Measurements from ENCODE around the gene PILRA.
"Not testable (repeated sequence)": the region's sequence is repeated elsewhere in the genome, so short reads cannot be mapped to it uniquely, and the experiment has no call there.

PILRA gene

DNA sequence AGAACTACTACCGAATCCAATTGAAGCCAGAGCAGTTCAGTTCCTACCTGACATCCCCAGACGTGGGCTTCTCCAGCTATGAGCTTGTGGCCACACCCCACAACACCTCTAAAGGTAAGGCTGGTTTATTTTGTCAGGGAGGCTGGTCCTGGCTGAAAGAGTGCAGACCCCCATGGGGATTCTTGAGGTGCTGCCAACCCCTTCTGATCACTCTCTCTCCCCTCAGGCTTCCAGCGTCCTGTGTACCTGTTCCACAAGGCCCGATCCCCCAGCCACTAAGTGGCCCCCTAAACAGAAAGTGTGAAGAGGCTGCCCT lies 59.9 kb downstream of the PILRA start:
- Histone ChIP-seq H3K4me1 (ENCODE audit: control insufficient read depth, low read depth, low read length) (peaks cover 4% of the 10 kb centered on the region), H3K27me3 (ENCODE audit: control insufficient read depth, insufficient read depth, low read length) (no peaks in the 10 kb centered on the region), H3K36me3 (ENCODE audit: control insufficient read depth, low read depth, low read length) (peaks cover 36% of the 10 kb centered on the region), H3K9ac (ENCODE audit: low read length) (no peak overlapping the region), H3K27ac (ENCODE audit: low read length) (no peak overlapping the region), H3K4me3 (ENCODE audit: low read length) (no peak overlapping the region), H3K9me3 (ENCODE audit: control insufficient read depth, low read depth, low read length) (no peaks in the 10 kb centered on the region)

GRCh38 chr7:100433592-100434296 lies 60.5 kb downstream of the PILRA start:
- peaks cover 4% of the 10 kb centered on the region for H3K4me1 ChIP-seq (ENCODE audit: control insufficient read depth, low read depth, low read length)
- no peak overlapping the region for H3K27ac ChIP-seq (ENCODE audit: low read length)
- H3K27me3 ChIP-seq (ENCODE audit: control insufficient read depth, insufficient read depth, low read length), result no peaks in the 10 kb centered on the region
- H3K9me3 ChIP-seq (ENCODE audit: control insufficient read depth, low read depth, low read length), result no peaks in the 10 kb centered on the region
- no peak overlapping the region for H3K9ac ChIP-seq (ENCODE audit: low read length)
- no peak overlapping the region for H3K4me3 ChIP-seq (ENCODE audit: low read length)
- peaks cover 36% of the 10 kb centered on the region for H3K36me3 ChIP-seq (ENCODE audit: control insufficient read depth, low read depth, low read length)

- Histone ChIP-seq H3K4me3 (ENCODE audit: low read length) (peak overlapping the region; percentile 70), H3K9ac (ENCODE audit: low read length) (peak overlapping the region; percentile 49), H3K36me3 (ENCODE audit: control insufficient read depth, low read depth, low read length) (peaks cover 36% of the 10 kb centered on the region), H3K9me3 (ENCODE audit: control insufficient read depth, low read depth, low read length) (no peaks in the 10 kb centered on the region), H3K27me3 (ENCODE audit: control insufficient read depth, insufficient read depth, low read length) (no peaks in the 10 kb centered on the region), H3K27ac (ENCODE audit: low read length) (no peak overlapping the region), H3K4me1 (ENCODE audit: control insufficient read depth, low read depth, low read length) (peaks cover 4% of the 10 kb centered on the region)
Observed at GRCh38 chr7:100434297-100435144, 61.2 kb downstream of the PILRA start.

DNA sequence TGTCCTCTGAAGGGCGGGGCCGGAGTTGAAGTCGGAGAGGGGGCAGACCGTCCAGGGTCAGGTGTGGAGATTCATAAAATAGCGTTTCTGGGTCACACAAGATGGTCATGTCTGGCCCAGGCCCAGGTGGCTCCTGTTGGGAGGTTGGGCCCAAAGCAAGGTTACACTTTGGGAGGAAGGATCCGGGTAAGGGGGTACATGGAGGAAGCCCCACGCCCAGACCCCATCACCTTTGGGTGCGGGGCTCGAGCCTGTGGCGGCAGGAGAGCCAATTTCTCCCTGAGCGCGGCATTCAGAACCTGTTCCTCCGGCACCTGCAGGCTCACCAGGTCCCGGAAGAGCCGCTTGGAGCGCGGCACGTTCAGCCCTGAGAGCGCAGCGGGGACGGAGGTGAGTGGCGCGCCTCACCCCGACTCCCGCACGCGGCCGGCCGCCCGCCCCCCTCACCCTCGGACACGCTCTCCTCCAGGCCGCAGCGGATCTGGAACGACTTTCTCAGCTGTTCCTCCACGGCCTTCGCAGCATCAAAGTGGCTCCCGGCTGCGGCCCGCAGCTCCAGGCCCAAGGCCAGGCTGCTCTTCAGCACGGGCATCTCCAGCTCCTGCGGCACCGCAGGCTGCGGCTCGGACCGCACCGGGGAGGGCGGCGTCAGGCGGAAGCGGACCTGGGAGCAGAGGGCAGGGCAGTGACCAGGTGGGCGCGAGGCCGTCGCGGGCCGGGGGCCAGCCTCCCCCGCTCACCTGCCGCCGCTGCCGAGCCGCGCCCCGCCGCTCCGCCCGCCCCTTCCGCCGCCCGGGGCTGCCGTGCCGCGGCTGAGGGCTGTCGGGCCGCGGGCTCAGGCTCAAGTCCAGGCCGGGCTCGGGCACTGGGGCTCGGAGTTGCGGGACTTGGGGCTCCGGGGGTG lies 62.4 kb downstream of the PILRA start:
- Histone ChIP-seq H3K36me3 (ENCODE audit: control insufficient read depth, low read depth, low read length) (peaks cover 36% of the 10 kb centered on the region), H3K4me3 (ENCODE audit: low read length) (peak overlapping the region; percentile 70), H3K9ac (ENCODE audit: low read length) (peak overlapping the region; percentile 54), H3K27ac (ENCODE audit: low read length) (no peak overlapping the region), H3K4me1 (ENCODE audit: control insufficient read depth, low read depth, low read length) (peaks cover 4% of the 10 kb centered on the region), H3K27me3 (ENCODE audit: control insufficient read depth, insufficient read depth, low read length) (no peaks in the 10 kb centered on the region), H3K9me3 (ENCODE audit: control insufficient read depth, low read depth, low read length) (no peaks in the 10 kb centered on the region)

DNA sequence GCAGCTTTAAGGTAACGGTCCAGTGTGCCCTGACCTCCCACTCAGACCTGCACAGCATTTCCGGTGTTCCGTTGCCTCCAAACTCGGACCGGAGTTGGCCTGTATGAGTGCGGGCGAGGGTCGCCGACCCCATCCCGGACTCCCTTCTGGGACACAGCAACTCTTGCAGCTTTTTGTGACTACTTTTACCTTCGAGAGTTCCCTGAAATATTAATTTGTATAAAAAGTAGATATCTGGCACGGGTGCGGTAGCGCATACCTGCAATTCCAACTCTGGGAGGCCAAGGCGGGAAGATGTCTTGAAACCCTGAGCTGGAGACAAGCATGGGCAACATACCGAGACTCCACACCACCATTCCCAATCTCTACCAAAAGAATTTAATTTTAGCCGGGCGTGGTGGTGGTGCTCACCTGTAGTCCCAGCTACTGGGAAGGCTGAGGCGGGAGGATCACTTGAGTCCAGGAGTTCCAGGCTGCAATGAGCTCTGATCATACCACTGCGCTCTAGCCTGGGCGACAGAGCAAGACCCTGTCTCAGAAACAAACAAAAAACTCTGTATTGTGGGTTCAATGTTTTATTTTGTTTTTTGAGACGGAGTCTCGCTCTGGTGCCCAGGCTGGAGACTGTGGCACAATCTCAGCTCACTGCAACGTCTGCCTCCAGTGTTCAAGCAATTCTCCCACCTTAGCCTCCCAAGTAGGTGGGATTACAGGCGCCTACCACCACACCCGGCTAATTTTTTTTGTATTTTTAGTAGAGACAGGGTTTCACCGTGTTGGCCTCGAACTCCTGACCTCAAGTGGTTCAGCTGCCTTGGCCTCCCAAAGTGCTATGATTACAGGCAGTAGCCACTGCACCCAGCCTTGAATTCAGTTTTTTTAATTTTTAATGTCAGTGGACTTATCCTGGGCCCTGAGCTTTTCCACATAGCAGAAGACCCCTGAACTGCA lies 64.1 kb downstream of the PILRA start:
- Histone ChIP-seq H3K27me3 (ENCODE audit: control insufficient read depth, insufficient read depth, low read length) (no peaks in the 10 kb centered on the region), H3K9ac (ENCODE audit: low read length) (no peak overlapping the region), H3K27ac (ENCODE audit: low read length) (no peak overlapping the region), H3K4me3 (ENCODE audit: low read length) (no peak overlapping the region), H3K4me1 (ENCODE audit: control insufficient read depth, low read depth, low read length) (no peaks in the 10 kb centered on the region), H3K9me3 (ENCODE audit: control insufficient read depth, low read depth, low read length) (no peaks in the 10 kb centered on the region), H3K36me3 (ENCODE audit: control insufficient read depth, low read depth, low read length) (peaks cover 25% of the 10 kb centered on the region)

DNA sequence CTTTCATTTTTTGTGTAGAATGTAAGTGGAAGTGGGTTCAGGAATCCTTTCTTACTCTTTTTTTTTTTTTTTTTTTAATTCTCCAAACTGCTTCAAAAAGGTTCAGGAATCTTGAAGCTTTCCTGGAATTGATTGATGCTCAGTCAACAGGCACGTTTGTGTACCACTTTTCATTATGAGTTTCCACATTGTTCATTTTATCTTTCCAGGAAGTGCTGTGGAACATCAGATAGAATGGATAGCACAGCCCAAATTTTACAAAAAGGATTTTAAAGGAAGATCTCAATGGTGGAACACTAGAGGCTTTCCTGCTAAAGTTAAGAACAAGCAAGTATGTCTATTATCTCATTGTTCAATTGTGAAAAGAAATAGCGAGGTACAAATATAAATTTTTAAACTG lies 64.9 kb downstream of the PILRA start:
- no peak overlapping the region for H3K27ac ChIP-seq (ENCODE audit: low read length)
- H3K27me3 ChIP-seq (ENCODE audit: control insufficient read depth, insufficient read depth, low read length), result no peaks in the 10 kb centered on the region
- no peaks in the 10 kb centered on the region for H3K9me3 ChIP-seq (ENCODE audit: control insufficient read depth, low read depth, low read length)
- no peak overlapping the region for H3K4me3 ChIP-seq (ENCODE audit: low read length)
- peaks cover 19% of the 10 kb centered on the region for H3K36me3 ChIP-seq (ENCODE audit: control insufficient read depth, low read depth, low read length)
- H3K9ac ChIP-seq (ENCODE audit: low read length), result no peak overlapping the region
- no peaks in the 10 kb centered on the region for H3K4me1 ChIP-seq (ENCODE audit: control insufficient read depth, low read depth, low read length)

GRCh38 chr7:100438731-100439130 lies 65.4 kb downstream of the PILRA start:
- H3K9ac ChIP-seq (ENCODE audit: low read length); H3K27ac ChIP-seq (ENCODE audit: low read length): not testable (repeated sequence)
- peaks cover 13% of the 10 kb centered on the region for H3K36me3 ChIP-seq (ENCODE audit: control insufficient read depth, low read depth, low read length)

GRCh38 chr7:100439244-100439643 lies 66.0 kb downstream of the PILRA start:
- H3K9me3 ChIP-seq (ENCODE audit: control insufficient read depth, low read depth, low read length); H3K36me3 ChIP-seq (ENCODE audit: control insufficient read depth, low read depth, low read length); H3K9ac ChIP-seq (ENCODE audit: low read length); H3K27ac ChIP-seq (ENCODE audit: low read length); H3K4me3 ChIP-seq (ENCODE audit: low read length); H3K27me3 ChIP-seq (ENCODE audit: control insufficient read depth, insufficient read depth, low read length); H3K4me1 ChIP-seq (ENCODE audit: control insufficient read depth, low read depth, low read length): not testable (repeated sequence)

More at GRCh38 chr7:100438731-100439130, 65.4 kb downstream of the PILRA start:
- H3K4me1 ChIP-seq (ENCODE audit: control insufficient read depth, low read depth, low read length); H3K9me3 ChIP-seq (ENCODE audit: control insufficient read depth, low read depth, low read length); H3K27me3 ChIP-seq (ENCODE audit: control insufficient read depth, insufficient read depth, low read length); H3K4me3 ChIP-seq (ENCODE audit: low read length): not testable (repeated sequence)

DNA sequence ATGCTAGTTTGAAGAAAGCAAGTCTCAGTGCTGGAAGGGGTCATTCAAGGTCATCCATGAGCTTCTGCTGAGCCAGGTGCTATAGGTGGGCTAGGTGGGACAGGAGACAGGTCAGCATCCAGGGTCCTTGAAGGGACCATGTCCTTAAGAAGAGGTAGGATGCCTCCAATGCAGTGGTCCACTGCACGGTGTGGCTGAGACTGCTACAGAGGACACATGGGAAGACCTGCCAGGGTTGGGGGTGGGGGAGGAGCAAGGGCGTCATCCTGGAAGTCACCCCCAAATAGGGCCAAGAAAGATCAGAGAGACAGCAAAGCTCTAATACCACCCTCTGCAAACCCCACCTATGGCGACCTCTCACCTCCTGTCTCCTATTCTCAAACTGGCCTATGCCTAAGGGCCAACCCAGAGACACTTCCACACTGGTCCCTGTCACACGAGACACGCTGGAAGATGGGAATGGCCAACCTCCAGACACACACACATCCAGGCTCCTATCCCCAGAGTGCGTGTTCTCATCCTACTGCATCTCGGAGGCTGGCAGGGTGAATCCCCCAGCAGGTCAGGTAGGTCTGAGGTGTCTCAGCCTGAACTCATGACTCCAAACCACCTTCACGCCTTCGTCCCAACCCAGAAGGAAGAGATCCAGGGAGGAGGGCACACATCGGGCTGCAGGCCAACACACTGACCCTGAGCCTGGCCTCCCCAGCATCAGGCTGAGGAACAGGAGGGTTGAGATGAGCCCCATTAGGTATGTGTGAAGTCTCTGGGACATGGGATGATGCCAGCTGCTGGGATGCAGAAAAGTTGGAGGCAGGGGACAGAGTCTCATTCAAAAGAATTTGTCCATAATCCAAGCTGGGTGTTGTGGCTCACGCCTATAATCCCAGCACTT lies 68.6 kb downstream of the PILRA start:
- no peaks in the 10 kb centered on the region for H3K27me3 ChIP-seq (ENCODE audit: control insufficient read depth, insufficient read depth, low read length)
- peaks cover 3% of the 10 kb centered on the region for H3K4me1 ChIP-seq (ENCODE audit: control insufficient read depth, low read depth, low read length)
- no peak overlapping the region for H3K9ac ChIP-seq (ENCODE audit: low read length)
- H3K9me3 ChIP-seq (ENCODE audit: control insufficient read depth, low read depth, low read length), result no peaks in the 10 kb centered on the region
- no peak overlapping the region for H3K4me3 ChIP-seq (ENCODE audit: low read length)
- H3K27ac ChIP-seq (ENCODE audit: low read length), result no peak overlapping the region
- H3K36me3 ChIP-seq (ENCODE audit: control insufficient read depth, low read depth, low read length), result no peaks in the 10 kb centered on the region
